MCF 10A (cell line): ENCODE results near the gene UBAC2. TPM values are rescaled to one million over a fixed set of nuclear protein-coding genes. Genes with fewer than 3 reads are reported as not detected.
A peak's percentile ranks its signal among the peaks of the same experiment; 100 is the strongest.
"Not testable (repeated sequence)": the region's sequence is repeated elsewhere in the genome, so short reads cannot be mapped to it uniquely, and the experiment has no call there.

Source experiments
- BruUV-seq: library from RNA; stranded (reverse); fragments of 400-500 nt; replicated peaks from 2 replicates; lab custom pipeline; 2021; lab: Mats Ljungman, UMichigan
- CTCF ChIA-PET: fragments of 300-600 bp; sonication (Branson Sonifier 250); formaldehyde crosslinking; extraction: SDS; loops from one replicate; lab custom pipeline; 2021; ENCODE audit warnings: antibody characterized with exemption, inconsistent platforms; lab: Yijun Ruan, JAX
- POLR2A ChIA-PET: fragments of 300-600, 350-650 bp; sonication (Branson Sonifier 250); formaldehyde crosslinking; extraction: SDS; loops from one replicate; lab custom pipeline; 2020; ENCODE audit warnings: antibody characterized with exemption, inconsistent platforms; lab: Yijun Ruan, JAX
- DNase-seq: peaks from one replicate; pipeline ENCODE4 v3.0.0-alpha.2; 2018; ENCODE audit not compliant: unreplicated experiment
- H3K27ac Mint-ChIP-seq: one replicate; pipeline ENCODE4 v1.8.0; 2022; ENCODE audit warnings: mild to moderate bottlenecking, low read depth, mixed read lengths; ENCODE audit not compliant: unreplicated experiment
- H3K27me3 Mint-ChIP-seq: one replicate; pipeline ENCODE4 v1.8.0; 2022; ENCODE audit warnings: mixed read lengths; ENCODE audit not compliant: insufficient read depth, unreplicated experiment
- H3K36me3 Mint-ChIP-seq: one replicate; pipeline ENCODE4 v1.8.0; 2022; ENCODE audit warnings: mild to moderate bottlenecking, moderate library complexity, mixed read lengths; ENCODE audit not compliant: insufficient read depth, unreplicated experiment
- H3K4me1 Mint-ChIP-seq: one replicate; pipeline ENCODE4 v1.8.0; 2022; ENCODE audit warnings: mixed read lengths; ENCODE audit not compliant: insufficient read depth, unreplicated experiment
- H3K4me3 Mint-ChIP-seq: one replicate; pipeline ENCODE4 v1.8.0; 2022; ENCODE audit warnings: mild to moderate bottlenecking, moderate library complexity, mixed read lengths; ENCODE audit not compliant: unreplicated experiment
- H3K9me3 Mint-ChIP-seq: one replicate; pipeline ENCODE4 v1.8.0; 2022; ENCODE audit warnings: mixed read lengths; ENCODE audit not compliant: unreplicated experiment
- intact Hi-C: fragments of 100-400 bp; cut with micrococcal nuclease; formaldehyde crosslinking; loops from 2 replicates; pipeline ENCODE4 v1.14.1; 2022
- total RNA-seq: library from RNA; stranded (reverse); gene quantifications from 2 replicates; pipeline ENCODE4 v1.2.3, GENCODE V29; 2022
- TF ChIP-seq, protein P1 (sequence below): fragments of 200-600 bp; IDR thresholded peaks from one replicate; pipeline ENCODE4 v1.8.0; 2022; ENCODE audit warnings: antibody characterized with exemption, mild to moderate bottlenecking; ENCODE audit not compliant: unreplicated experiment

The UBAC2 gene
- total RNA-seq, 1 experiment from 2014 or later, result 74.7 TPM

DNA sequence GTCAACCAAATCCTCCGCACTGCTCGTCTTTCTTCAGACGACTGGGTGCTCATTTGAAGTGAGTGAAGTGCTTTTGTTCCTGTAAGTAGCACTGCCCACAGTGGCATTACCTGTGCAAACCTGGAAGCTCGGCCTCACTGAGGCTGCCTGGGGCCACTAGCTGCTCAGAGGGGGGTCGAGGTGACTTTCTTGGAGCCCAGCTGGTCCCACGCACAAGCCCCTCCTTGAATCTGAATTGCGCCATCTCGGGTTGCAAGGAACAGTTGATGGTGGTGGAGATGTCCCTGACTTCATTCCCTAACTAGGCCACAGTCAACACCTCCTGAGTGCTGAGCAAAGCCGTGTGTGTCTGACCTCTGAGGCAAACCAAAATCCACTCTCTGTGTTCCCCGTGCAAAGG is 185.8 kb downstream of the UBAC2 start:
- CTCF ChIA-PET, result interaction anchor here (0.6 to 1.7 kb wide), 3 partner anchors 38 to 337 kb away, joined by 3 to 9 read pairs (median 4); no protein-coding TSS in a partner anchor
- POLR2A ChIA-PET, result no interaction called here
- no peak overlapping the region for H3K27ac Mint-ChIP-seq
- peaks cover 26% of the 10 kb centered on the region for H3K36me3 Mint-ChIP-seq
- no peak for DNase-seq
- no peak overlapping the region for H3K4me3 Mint-ChIP-seq
- H3K9me3 Mint-ChIP-seq, result no peaks in the 10 kb centered on the region
- TF ChIP-seq, protein P1, sequence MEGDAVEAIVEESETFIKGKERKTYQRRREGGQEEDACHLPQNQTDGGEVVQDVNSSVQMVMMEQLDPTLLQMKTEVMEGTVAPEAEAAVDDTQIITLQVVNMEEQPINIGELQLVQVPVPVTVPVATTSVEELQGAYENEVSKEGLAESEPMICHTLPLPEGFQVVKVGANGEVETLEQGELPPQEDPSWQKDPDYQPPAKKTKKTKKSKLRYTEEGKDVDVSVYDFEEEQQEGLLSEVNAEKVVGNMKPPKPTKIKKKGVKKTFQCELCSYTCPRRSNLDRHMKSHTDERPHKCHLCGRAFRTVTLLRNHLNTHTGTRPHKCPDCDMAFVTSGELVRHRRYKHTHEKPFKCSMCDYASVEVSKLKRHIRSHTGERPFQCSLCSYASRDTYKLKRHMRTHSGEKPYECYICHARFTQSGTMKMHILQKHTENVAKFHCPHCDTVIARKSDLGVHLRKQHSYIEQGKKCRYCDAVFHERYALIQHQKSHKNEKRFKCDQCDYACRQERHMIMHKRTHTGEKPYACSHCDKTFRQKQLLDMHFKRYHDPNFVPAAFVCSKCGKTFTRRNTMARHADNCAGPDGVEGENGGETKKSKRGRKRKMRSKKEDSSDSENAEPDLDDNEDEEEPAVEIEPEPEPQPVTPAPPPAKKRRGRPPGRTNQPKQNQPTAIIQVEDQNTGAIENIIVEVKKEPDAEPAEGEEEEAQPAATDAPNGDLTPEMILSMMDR, result no peak
- peaks cover 18% of the 10 kb centered on the region for H3K4me1 Mint-ChIP-seq
- intact Hi-C loops, result no loop called here
- H3K27me3 Mint-ChIP-seq, result no peaks in the 10 kb centered on the region
- BruUV-seq, result no TSS peak

DNA sequence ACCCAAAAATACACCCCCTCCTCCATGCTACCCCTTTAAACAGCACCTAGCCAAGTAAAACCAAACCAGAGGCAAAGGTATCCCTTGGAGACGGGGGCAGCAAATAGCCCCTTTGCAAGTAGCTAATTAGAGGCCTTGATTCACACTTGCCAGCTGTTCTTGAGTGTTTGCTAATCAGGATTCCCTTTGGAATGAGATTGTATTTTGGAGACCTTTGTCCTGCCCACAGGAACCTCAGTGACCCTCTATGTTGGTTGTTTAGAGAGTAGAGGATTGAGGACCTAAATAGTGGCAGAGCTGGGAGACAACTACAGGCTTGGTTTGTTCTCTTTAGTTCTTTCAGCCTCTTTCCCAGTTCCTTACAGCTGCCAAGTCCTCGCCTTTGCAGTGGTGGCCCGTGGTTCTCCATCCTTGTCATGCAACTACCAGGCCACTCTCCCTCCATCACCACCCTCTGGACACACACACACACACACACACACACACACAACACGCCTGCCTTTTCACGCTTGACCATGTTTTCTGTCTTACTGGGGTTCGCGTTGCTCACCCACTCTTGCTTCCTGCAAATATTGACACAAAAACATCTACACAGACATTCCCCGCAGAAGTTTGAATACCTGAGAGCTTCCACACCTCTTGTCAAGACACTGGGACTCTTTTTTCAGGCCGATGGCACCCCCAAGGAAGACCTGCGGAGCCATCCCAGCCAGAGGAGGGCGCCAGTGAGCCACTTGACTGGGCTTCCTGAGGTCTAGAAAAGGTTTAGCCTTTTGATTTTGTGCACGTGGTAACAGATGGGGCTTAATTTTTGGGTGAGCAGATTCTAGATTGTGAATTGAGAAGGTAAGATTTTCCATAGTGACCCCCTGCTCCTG is 186.5 kb downstream of the UBAC2 start:
- H3K27ac Mint-ChIP-seq, result no peak overlapping the region
- peaks cover 26% of the 10 kb centered on the region for H3K36me3 Mint-ChIP-seq
- ChIA-PET POLR2A (interaction anchor here (0.6 kb wide), 1 partner anchor 20 kb away, joined by 3 read pairs; no protein-coding TSS in a partner anchor), CTCF (interaction anchor here (0.6 to 1.9 kb wide), 10 partner anchors 10 to 338 kb away, joined by 3 to 9 read pairs (median 4); no protein-coding TSS in a partner anchor)
- H3K9me3 Mint-ChIP-seq, result no peaks in the 10 kb centered on the region
- BruUV-seq, result no TSS peak
- intact Hi-C loops, result no loop called here
- TF ChIP-seq, protein P1, result peak; percentile 51
- H3K27me3 Mint-ChIP-seq, result no peaks in the 10 kb centered on the region
- H3K4me3 Mint-ChIP-seq, result no peak overlapping the region
- DNase-seq, result peak; percentile 54
- H3K4me1 Mint-ChIP-seq, result peaks cover 14% of the 10 kb centered on the region

DNA sequence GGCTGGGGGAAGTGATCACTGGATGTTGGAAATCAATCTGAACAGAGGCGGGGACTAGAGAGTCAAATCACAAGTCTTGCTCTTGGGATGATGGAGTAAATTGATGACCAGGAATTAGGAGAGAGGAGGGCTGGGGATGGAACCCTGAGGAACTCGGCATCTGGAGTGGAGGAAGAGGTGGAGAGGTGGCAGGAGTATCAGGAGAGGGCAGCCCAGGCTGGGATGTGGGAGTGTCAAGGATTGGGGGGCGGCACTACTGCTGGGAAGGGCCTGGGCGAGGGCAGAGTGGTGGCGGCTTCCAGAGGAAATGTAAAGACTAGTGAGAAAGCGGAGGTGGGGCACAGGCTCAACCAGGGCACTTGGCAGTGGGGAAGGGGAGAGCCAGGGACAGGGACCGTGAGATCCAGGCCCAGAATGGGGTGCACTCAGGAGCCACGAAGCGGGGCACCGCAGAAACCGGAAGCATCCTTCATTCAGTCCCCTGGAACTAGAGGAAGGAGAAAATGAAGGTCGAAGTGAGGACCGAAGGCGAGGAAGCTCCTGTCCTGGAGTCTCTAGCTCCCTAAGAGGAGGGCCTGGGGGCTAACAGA is 187.8 kb downstream of the UBAC2 start:
- peaks cover 20% of the 10 kb centered on the region for H3K36me3 Mint-ChIP-seq
- DNase-seq, result no peak
- intact Hi-C loops, result no loop called here
- BruUV-seq, result no TSS peak
- CTCF ChIA-PET, result interaction anchor here (0.7 to 1.9 kb wide), 7 partner anchors 9 to 212 kb away, joined by 3 to 9 read pairs (median 4); no protein-coding TSS in a partner anchor
- H3K27me3 Mint-ChIP-seq, result no peaks in the 10 kb centered on the region
- TF ChIP-seq, protein P1, result no peak
- H3K4me3 Mint-ChIP-seq, result no peak overlapping the region
- H3K27ac Mint-ChIP-seq, result no peak overlapping the region
- peaks cover under 1% of the 10 kb centered on the region for H3K4me1 Mint-ChIP-seq
- POLR2A ChIA-PET, result interaction anchor here (0.6 to 1.0 kb wide), 2 partner anchors 12 to 54 kb away, joined by 3 read pairs; no protein-coding TSS in a partner anchor
- H3K9me3 Mint-ChIP-seq, result no peaks in the 10 kb centered on the region

DNA sequence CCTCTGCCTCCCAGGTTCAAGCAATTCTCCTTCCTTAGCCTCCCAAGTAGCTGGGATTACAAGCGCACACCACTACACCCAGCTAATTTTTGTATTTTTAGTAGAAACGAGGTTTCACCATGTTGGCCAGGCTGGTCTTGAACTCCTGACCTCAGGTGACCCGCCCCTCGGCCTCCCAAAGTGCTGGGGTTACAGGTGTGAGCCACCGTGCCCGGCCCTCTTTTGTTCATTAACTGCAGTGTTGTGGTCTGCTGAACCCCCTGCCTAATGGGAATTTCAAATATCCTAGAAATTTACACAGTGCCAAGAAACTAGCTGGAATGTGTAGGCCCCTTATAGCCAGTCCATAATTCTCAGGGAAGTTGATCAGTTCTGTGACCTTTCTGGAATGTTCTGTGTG is 188.4 kb downstream of the UBAC2 start:
- H3K4me1 Mint-ChIP-seq, H3K27me3 Mint-ChIP-seq, DNase-seq, BruUV-seq, H3K4me3 Mint-ChIP-seq, H3K27ac Mint-ChIP-seq, intact Hi-C loops, H3K9me3 Mint-ChIP-seq: not testable (repeated sequence)
- POLR2A ChIA-PET, result interaction anchor here (0.6 to 1.0 kb wide), 2 partner anchors 13 to 54 kb away, joined by 3 read pairs; no protein-coding TSS in a partner anchor
- CTCF ChIA-PET, result interaction anchor here (0.7 to 1.9 kb wide), 4 partner anchors 29 to 213 kb away, joined by 3 to 6 read pairs (median 4); no protein-coding TSS in a partner anchor
- peaks cover 20% of the 10 kb centered on the region for H3K36me3 Mint-ChIP-seq
